HuH-7.5 (cell line): Measurements from ENCODE around the gene DIP2A.
A peak's percentile ranks its signal among the peaks of the same experiment; 100 is the strongest.

Experiments used
- DNase-seq: peaks from one replicate; pipeline ENCODE4 v3.0.0; 2011; ENCODE audit warnings: low spot score

Gene DIP2A, protein sequence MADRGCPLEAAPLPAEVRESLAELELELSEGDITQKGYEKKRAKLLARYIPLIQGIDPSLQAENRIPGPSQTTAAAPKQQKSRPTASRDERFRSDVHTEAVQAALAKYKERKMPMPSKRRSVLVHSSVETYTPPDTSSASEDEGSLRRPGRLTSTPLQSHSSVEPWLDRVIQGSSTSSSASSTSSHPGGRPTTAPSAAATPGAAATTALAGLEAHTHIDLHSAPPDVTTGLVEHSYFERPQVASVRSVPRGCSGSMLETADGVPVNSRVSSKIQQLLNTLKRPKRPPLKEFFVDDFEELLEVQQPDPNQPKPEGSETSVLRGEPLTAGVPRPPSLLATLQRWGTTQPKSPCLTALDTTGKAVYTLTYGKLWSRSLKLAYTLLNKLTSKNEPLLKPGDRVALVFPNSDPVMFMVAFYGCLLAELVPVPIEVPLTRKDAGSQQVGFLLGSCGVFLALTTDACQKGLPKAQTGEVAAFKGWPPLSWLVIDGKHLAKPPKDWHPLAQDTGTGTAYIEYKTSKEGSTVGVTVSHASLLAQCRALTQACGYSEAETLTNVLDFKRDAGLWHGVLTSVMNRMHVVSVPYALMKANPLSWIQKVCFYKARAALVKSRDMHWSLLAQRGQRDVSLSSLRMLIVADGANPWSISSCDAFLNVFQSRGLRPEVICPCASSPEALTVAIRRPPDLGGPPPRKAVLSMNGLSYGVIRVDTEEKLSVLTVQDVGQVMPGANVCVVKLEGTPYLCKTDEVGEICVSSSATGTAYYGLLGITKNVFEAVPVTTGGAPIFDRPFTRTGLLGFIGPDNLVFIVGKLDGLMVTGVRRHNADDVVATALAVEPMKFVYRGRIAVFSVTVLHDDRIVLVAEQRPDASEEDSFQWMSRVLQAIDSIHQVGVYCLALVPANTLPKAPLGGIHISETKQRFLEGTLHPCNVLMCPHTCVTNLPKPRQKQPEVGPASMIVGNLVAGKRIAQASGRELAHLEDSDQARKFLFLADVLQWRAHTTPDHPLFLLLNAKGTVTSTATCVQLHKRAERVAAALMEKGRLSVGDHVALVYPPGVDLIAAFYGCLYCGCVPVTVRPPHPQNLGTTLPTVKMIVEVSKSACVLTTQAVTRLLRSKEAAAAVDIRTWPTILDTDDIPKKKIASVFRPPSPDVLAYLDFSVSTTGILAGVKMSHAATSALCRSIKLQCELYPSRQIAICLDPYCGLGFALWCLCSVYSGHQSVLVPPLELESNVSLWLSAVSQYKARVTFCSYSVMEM (N-terminal part only)

GRCh38 chr21:46458315-46459023, at the start of gene DIP2A:
Gene DIP2A (plus strand): TSS chr21:46458891. CDS start chr21:46459132, 241 bp downstream.
- DNase-seq = peak; percentile 97

- no peak for DNase-seq
Observed at GRCh38 chr21:46409641-46410406, 48.9 kb upstream of the DIP2A start.

DNA sequence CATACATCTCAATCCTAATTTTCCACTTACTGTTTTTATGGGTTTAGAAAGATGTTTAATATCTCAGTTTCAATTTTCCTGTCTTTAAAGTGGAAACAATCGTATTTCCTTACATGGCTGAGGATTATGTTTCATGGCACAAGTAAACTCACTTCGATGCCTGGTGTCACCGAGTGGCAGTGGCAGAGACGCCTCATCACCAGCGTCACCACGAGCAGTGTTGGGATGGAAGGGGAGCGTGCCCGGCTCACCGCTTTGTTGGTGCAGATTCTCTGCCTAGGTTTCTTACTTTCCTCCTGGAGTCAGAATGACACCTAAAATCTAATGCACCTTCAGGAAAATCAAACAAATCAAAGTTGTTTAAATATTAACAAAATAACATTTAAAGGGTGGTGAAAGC, 48.2 kb upstream of the DIP2A start:
- DNase-seq = no peak

- no peak for DNase-seq
Observed at GRCh38 chr21:46411236-46411635, 47.5 kb upstream of the DIP2A start.

GRCh38 chr21:46411691-46412090, 47.0 kb upstream of the DIP2A start:
- no peak for DNase-seq

- no peak for DNase-seq
Observed at GRCh38 chr21:46412521-46413364, 45.9 kb upstream of the DIP2A start.

DNA sequence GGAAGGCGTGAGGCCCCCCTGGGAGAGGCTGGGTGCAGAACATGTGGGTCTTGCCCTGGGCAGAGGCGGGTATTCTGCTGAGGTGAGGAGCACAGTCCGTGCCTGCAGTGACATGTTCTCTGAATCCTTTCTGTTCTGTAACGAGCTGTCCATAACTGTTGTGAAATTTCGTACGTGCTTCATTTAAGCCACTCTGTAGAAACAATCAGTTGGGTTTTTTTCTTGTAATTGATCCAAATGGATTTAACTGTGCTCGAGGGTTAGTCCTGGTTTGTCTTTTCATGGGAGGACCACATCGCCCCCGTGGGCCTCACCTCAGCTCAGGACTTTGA, 45.4 kb upstream of the DIP2A start:
- DNase-seq = no peak

DNA sequence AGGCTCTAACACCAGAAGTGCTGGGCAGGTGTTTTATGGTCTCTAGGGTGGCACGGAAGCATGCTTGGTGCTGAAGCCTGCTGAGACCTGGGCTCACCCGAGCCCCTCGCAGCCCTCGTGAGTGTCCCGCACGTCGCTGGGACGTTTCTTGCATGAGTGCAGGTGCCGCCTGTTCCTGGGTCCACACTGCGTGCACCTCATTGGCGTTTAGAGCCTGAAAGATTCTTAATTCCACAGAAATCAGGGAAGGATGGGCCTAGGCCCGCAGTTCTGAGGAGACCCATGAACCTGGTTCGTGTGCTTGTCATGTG, 43.8 kb upstream of the DIP2A start:
- no peak for DNase-seq

DNA sequence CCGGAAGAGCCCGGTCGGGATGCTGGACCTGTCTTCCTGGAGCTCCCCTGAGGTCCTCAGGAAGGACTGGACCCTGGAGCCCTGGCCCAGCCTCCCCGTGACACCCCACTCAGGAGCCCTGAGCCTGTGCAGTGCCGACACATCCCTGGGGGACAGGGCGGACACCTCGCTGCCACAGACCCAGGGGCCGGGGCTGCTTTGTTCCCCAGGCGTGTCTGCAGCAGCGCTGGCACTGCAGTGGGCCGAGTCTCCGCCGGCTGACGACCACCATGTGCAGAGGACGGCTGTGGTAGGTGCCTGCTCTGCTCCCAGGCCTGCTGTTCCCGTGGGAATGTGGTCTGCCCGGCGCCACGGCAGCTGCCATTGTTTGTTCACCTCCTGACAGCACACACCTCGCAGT, 42.1 kb upstream of the DIP2A start:
- DNase-seq = no peak

DNA sequence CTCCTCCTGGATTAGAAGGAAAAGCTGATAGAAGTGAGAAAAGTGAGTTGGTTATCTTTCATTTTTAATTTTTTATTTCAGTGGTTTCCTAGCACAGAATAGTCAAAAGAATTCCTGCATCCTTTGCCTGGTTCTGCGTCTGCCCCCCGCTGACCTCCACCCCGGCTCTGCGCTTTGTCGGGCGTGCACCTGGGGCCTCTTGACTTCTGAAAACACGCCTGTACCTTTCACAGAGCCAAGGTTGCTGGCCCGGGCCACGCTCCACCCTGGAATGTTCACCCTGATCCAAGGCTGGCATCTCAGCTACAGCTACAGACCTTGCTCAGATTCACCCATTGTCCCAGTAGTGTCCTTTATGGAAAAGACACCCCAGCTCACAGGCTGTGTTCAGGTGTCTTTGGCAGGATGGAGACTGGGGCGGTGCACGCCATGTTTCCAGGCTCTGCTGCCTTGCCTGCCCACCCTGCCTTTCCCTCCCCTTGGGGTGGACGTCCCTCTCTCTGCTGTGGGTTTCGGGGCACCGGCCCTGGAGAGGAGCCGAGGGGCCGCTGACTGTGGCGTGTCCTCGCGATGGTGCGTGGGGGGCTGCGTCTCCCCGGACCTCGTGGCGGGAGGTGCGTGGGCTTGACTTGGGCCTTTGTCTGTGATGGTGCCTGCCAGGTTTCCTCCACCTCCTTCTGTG, 40.3 kb upstream of the DIP2A start:
- no peak for DNase-seq

- DNase-seq = no peak
Observed at GRCh38 chr21:46420241-46421190, 38.2 kb upstream of the DIP2A start.

DNA sequence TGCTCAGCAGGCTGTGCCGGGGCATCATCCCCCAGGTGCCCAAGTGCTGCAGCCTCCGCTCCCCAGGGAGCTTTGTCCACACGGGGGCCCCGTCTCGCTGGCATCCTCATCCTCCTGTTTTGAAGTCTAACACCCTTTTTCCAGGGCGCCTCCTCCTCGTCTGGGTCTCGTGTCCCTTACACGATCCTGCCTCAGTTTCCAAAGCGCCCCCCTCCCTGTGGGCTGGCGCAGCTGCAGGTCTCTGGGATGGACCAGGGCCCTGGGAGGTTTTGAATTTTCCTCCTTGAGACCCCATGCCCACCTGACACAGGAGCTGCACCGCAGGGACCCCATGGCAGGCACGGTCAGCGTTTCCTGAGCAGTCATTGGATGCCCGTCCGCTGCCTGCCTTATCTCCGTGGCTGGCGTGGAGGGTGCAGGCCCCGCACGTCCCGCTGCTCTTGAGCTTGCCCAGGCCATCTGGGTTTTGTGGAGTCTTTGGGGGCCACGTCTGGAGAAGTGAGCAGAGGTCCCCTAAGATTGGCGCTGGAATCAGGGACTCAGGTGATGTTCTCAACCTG, 37.4 kb upstream of the DIP2A start:
- no peak for DNase-seq

DNA sequence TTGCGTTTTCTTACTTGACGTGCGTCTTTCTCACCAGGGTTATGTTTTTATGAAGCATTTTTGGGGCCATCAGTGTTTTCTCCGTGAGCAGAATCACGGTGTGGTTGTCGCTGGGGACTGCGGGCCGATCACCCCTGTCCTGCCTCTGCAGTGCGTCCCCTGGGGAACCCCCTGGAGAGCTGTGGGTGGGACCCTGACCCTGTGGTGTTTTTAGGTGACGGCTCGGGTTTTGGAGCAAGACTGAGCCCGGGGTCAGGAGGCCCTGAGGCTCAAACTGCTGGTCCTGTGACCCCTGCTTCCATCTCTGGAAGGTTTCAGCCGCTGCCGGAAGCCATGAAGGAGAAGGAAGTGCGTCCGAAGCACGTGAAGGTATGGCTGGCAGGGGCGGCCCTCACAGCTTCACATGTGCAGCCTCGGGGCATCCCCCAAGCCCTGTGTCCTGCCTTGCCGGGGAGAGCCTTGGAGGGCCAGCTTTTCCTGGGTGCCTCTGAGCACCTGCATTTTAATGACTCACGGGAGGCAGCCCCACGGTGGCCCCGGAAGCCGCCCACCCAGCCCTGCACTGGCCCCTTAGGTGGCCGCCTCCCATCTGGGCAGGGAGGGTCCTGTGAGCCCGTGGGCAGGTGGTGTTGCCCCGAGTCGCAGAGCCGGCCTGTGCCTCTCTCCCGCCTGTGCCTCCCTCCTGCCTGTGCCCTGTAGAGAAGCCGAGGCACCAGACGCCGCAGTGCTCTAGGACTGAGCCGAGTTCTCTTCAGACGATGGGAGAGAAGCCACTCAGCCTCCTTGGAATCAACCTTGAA, 36.7 kb upstream of the DIP2A start:
- DNase-seq = no peak

GRCh38 chr21:46422636-46423241, 36.0 kb upstream of the DIP2A start:
- no peak for DNase-seq

- DNase-seq = no peak
Observed at GRCh38 chr21:46423546-46424038, 35.1 kb upstream of the DIP2A start.

DNA sequence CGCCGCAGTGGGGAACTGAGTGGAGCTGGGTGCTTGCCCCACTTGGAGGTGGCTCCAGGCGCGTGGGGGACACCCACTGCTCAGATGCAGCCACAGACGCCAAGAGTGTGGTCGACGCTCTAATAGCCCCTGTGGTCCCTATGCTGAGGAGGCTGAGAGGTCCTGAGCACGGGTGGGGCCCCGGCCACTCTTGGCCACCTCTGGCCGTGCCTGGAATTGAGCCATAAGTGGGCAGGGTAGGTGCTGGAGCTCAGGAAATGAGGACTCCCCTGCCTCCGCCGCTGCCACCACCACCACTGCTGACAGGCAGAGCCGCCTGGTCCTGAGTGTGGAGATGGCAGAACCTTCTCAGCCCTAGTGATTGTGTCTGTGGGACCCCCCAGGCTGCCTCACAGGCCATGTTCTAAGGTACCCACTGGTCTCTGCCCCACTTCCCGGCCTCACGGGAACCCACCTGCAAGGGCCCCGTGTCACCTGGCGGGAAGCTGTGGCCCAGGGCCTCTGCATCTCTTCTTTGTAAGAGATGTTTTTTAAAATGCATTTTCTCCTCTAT, 34.6 kb upstream of the DIP2A start:
- no peak for DNase-seq
